Mesothelial cell of epicardium (in vitro differentiated cells): ENCODE results near the gene SUPT6H. TPM values are rescaled to one million over a fixed set of nuclear protein-coding genes. Genes with fewer than 3 reads are reported as not detected.

Source experiments
- DNase-seq, 2 experiments: peaks; one replicate each; pipeline ENCODE4 v3.0.0; 2021; ENCODE audit warnings: low spot score in 2 of 2; ENCODE audit not compliant: unreplicated experiment in 2 of 2
- H3K27ac Mint-ChIP-seq: 2 replicates; pipeline ENCODE4 v1.8.0; 2021; ENCODE audit warnings: mixed read lengths
- H3K27me3 Mint-ChIP-seq: 2 replicates; pipeline ENCODE4 v1.8.0; 2021; ENCODE audit warnings: low read depth, mixed read lengths
- H3K36me3 Mint-ChIP-seq: 2 replicates; pipeline ENCODE4 v1.8.0; 2021; ENCODE audit warnings: mixed read lengths
- H3K4me1 Mint-ChIP-seq: 2 replicates; pipeline ENCODE4 v1.8.0; 2021; ENCODE audit warnings: mixed read lengths
- H3K4me3 Mint-ChIP-seq: 2 replicates; pipeline ENCODE4 v1.8.0; 2021; ENCODE audit warnings: mild to moderate bottlenecking, moderate library complexity, mixed read lengths
- H3K9me3 Mint-ChIP-seq: 2 replicates; pipeline ENCODE4 v1.8.0; 2021; ENCODE audit warnings: mixed read lengths
- total RNA-seq: library from RNA; stranded (reverse); gene quantifications from 3 replicates; pipeline ENCODE4 v1.2.1, GENCODE V29; 2021
- TF ChIP-seq, protein P1 (sequence below): fragments of 200-600 bp; sonication (generic); IDR thresholded peaks from one replicate; pipeline ENCODE4 v1.5.0; 2021; ENCODE audit warnings: antibody characterized with exemption; ENCODE audit not compliant: unreplicated experiment

SUPT6H gene
- total RNA-seq, 1 donor from 2014 or later, result 91.8 TPM

DNA sequence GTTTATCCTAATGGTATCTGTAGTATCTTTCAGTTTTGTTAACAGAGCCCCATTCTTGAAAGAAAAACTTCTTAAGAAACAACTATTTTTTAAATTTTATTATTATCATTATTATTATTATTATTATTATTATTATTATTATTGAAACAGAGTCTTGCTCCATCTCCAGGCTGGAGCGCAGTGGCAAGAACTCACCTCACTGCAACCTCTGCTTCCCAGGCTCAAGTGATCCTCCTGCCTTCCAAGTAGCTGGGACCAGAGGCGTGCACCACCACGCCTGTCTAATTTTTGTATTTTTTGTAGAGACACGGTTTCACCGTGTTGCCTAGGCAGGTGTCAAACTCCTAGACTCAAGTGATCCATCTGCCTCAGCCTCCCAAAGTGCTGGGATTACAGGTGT lies 23.4 kb downstream of the SUPT6H start:
- TF ChIP-seq, protein P1, sequence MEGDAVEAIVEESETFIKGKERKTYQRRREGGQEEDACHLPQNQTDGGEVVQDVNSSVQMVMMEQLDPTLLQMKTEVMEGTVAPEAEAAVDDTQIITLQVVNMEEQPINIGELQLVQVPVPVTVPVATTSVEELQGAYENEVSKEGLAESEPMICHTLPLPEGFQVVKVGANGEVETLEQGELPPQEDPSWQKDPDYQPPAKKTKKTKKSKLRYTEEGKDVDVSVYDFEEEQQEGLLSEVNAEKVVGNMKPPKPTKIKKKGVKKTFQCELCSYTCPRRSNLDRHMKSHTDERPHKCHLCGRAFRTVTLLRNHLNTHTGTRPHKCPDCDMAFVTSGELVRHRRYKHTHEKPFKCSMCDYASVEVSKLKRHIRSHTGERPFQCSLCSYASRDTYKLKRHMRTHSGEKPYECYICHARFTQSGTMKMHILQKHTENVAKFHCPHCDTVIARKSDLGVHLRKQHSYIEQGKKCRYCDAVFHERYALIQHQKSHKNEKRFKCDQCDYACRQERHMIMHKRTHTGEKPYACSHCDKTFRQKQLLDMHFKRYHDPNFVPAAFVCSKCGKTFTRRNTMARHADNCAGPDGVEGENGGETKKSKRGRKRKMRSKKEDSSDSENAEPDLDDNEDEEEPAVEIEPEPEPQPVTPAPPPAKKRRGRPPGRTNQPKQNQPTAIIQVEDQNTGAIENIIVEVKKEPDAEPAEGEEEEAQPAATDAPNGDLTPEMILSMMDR, result no peak
- Mint-ChIP-seq H3K27me3 (no peaks in the 10 kb centered on the region), H3K4me1 (no peaks in the 10 kb centered on the region), H3K27ac (no peak overlapping the region), H3K4me3 (no peak overlapping the region), H3K36me3 (peaks cover 60% of the 10 kb centered on the region), H3K9me3 (peaks cover 4% of the 10 kb centered on the region)
- no peak for DNase-seq

DNA sequence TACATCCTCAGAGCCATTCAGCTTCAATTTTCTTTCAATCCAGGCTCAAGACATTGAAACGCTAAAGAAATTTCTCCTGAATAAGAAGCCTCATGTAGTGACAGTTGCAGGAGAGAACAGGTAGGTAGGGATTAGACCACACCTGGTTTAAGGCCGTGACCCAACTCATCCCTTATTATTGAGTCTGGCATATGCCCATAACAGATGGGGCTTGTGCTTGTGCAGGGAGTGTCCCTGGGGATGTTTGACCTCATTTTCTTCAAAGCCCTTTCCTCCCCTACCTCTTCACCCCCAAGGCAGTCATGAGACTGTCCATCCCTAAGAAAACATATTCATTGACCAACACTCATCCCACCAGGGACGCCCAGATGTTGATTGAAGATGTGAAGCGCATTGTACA lies 24.3 kb downstream of the SUPT6H start:
- Mint-ChIP-seq H3K4me1 (no peaks in the 10 kb centered on the region), H3K27me3 (no peaks in the 10 kb centered on the region), H3K27ac (no peak overlapping the region), H3K9me3 (peaks cover 4% of the 10 kb centered on the region), H3K4me3 (no peak overlapping the region), H3K36me3 (peaks cover 62% of the 10 kb centered on the region)
- no peak for DNase-seq
- TF ChIP-seq, protein P1, result no peak

DNA sequence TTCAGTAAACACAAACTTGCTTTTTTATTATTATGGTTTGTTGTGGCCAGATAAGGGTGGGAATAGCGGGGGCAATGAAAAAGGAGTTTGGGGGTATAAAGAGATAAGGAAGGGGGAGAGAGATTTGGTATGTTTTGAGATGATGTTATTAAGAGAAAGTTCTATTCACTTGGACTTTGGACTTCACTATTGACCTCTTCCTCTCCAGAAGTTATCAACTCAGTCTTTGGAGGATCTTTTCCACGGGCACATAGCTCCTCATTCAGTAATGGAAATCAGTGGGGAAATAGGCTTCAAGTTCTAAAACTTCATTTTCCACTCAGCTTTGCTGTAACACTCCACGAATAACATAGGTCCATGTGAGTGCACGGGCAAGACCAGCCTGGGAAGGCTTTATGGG lies 26.5 kb downstream of the SUPT6H start:
- no peak overlapping the region for H3K27ac Mint-ChIP-seq
- TF ChIP-seq, protein P1, result no peak
- peaks cover 4% of the 10 kb centered on the region for H3K9me3 Mint-ChIP-seq
- H3K4me3 Mint-ChIP-seq, result no peak overlapping the region
- no peaks in the 10 kb centered on the region for H3K27me3 Mint-ChIP-seq
- no peaks in the 10 kb centered on the region for H3K4me1 Mint-ChIP-seq
- H3K36me3 Mint-ChIP-seq, result peaks cover 58% of the 10 kb centered on the region
- no peak for DNase-seq

DNA sequence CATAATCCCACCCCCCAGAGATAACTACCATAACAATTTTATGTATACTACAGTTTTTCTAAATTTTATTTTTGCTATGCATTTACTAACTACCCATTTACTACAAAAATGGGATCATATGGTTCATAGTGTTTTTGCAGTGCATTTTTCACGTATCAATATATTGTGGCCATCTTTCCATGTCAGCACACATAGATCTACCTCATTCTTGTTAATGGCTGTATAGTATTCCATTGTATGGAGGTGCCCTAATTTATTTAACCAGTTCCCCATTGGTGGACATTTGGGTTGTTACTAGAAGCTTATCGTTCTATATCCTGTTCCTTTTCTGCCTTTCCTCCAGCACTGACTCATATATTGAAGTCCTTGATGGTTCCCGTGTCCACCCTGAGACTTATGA lies 27.0 kb downstream of the SUPT6H start:
- no peaks in the 10 kb centered on the region for H3K27me3 Mint-ChIP-seq
- H3K36me3 Mint-ChIP-seq, result peaks cover 60% of the 10 kb centered on the region
- peaks cover 4% of the 10 kb centered on the region for H3K9me3 Mint-ChIP-seq
- H3K4me3 Mint-ChIP-seq, result no peak overlapping the region
- no peak for DNase-seq
- TF ChIP-seq, protein P1, result no peak
- H3K27ac Mint-ChIP-seq, result no peak overlapping the region
- H3K4me1 Mint-ChIP-seq, result no peaks in the 10 kb centered on the region

DNA sequence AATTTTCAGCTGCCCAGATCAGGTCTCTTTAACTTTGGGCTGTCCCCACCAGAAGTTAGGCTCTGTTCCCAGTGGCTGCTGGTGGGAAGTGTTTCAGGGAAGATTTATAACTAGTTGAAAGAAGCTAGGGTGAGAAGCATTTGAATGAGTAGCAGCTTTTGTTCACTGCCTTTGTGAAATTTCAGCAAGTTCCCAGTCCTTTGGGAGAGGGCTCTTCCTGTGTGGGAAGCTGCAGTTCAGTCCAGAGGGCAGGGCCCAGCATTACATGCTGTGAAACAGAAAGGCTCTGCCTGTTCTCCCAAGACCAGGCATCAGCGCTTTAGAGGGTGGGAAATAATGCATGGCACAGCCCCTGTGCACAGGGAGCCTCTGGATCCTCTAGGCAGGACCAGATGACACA lies 31.9 kb downstream of the SUPT6H start:
- no peaks in the 10 kb centered on the region for H3K4me1 Mint-ChIP-seq

More for the DNA sequence above, 31.9 kb downstream of the SUPT6H start:
- H3K27ac Mint-ChIP-seq, result no peak overlapping the region
- H3K36me3 Mint-ChIP-seq, result peaks cover 48% of the 10 kb centered on the region
- no peak overlapping the region for H3K4me3 Mint-ChIP-seq
- no peaks in the 10 kb centered on the region for H3K27me3 Mint-ChIP-seq
- TF ChIP-seq, protein P1, result no peak
- DNase-seq, result no peak
- H3K9me3 Mint-ChIP-seq, result no peaks in the 10 kb centered on the region
